Ascending aorta (tissue), 2 donors: ENCODE results near the gene CD72. TPM values are rescaled to one million over a fixed set of nuclear protein-coding genes. Genes with fewer than 3 reads are reported as not detected.
A peak's percentile ranks its signal among the peaks of the same experiment; 100 is the strongest.

Experiments used
- DNase-seq, 2 donors: peaks; one replicate each; pipeline ENCODE4 v3.0.0-alpha.2; 2019; ENCODE audit warnings: low spot score in 2 of 2
- H3K27ac ChIP-seq, 2 donors: fragments of 200-600 bp; sonication (generic); one replicate each; pipeline ENCODE4 v1.5.1; 2016 to 2017; ENCODE audit warnings: mild to moderate bottlenecking in 1 of 2
- H3K27me3 ChIP-seq: fragments of 200-600 bp; sonication (generic); one replicate; pipeline ENCODE4 v1.5.1; 2017
- H3K36me3 ChIP-seq, 2 donors: fragments of 200-600 bp; sonication (generic); one replicate each; pipeline ENCODE4 v1.5.1; 2016
- H3K4me1 ChIP-seq, 2 donors: fragments of 200-600 bp; sonication (generic); one replicate each; pipeline ENCODE4 v1.5.1; 2016 to 2017; ENCODE audit warnings: mild to moderate bottlenecking in 1 of 2
- H3K4me3 ChIP-seq, 2 donors: fragments of 200-600 bp; sonication (generic); one replicate each; pipeline ENCODE4 v1.5.1; 2016 to 2017; ENCODE audit warnings: mild to moderate bottlenecking in 1 of 2
- H3K9me3 ChIP-seq, 2 donors: fragments of 200-600 bp; sonication (generic); one replicate each; pipeline ENCODE4 v1.5.1; 2016
- CTCF ChIP-seq, 3 experiments: fragments of 200-600 bp in 2 of 3; fragments of 450-650 bp in 1 of 3; sonication (generic) in 2 of 3; IDR thresholded peaks; one replicate each; pipeline ENCODE4 v1.5.1; 2016 to 2019; ENCODE audit warnings: antibody characterized with exemption in 3 of 3, mild to moderate bottlenecking in 1 of 3, moderate library complexity in 1 of 3
- intact Hi-C: fragments of 100-400 bp; cut with DNase I; formaldehyde crosslinking; loops from one replicate; pipeline ENCODE4 v1.15.1; 2023
- total RNA-seq: library from RNA; depleted of rRNA; stranded (reverse); fragments of >200 nt; gene quantifications from one replicate; pipeline ENCODE4 v1.1.0, GENCODE V29; 2016

Gene CD72
- total RNA-seq, 1 donor from 2014 or later = not detected

GRCh38 chr9:35653611-35654010 lies 35.4 kb upstream of the CD72 start:
- H3K9me3 ChIP-seq = no peaks in the 10 kb centered on the region
- no peak overlapping the region for H3K4me3 ChIP-seq
- intact Hi-C loops = loop anchor here (10.0 kb wide), 1 partner anchor 251 kb away; the partner anchor contains the start of genes HRCT1 and SPAAR
- peak overlapping the region; percentile 15 to 59 for H3K27ac ChIP-seq
- H3K4me1 ChIP-seq = peaks cover 9 to 36% of the 10 kb centered on the region in 2 donors
- no peak for DNase-seq
- no peaks in the 10 kb centered on the region for H3K27me3 ChIP-seq
- TF ChIP-seq CTCF (IDR thresholded peaks at IDR 0.05) = no peak
- H3K36me3 ChIP-seq = no peaks in the 10 kb centered on the region

GRCh38 chr9:35652829-35653209 lies 34.6 kb upstream of the CD72 start:
- Histone ChIP-seq H3K27ac (peak overlapping the region; percentile 15 to 59), H3K27me3 (no peaks in the 10 kb centered on the region), H3K4me3 (no peak overlapping the region), H3K4me1 (peaks cover 10 to 42% of the 10 kb centered on the region in 2 donors), H3K9me3 (no peaks in the 10 kb centered on the region), H3K36me3 (no peaks in the 10 kb centered on the region)
- no peak for TF ChIP-seq CTCF (IDR thresholded peaks at IDR 0.05)
- DNase-seq = no peak
- intact Hi-C loops = loop anchor here (10.0 kb wide), 1 partner anchor 252 kb away; the partner anchor contains the start of genes HRCT1 and SPAAR

GRCh38 chr9:35651956-35652828 lies 34.0 kb upstream of the CD72 start:
- Histone ChIP-seq H3K4me3 (no peak overlapping the region), H3K27ac (peak overlapping the region; percentile 94 to 95), H3K27me3 (no peaks in the 10 kb centered on the region), H3K4me1 (peaks cover 12 to 43% of the 10 kb centered on the region in 2 donors), H3K36me3 (no peaks in the 10 kb centered on the region), H3K9me3 (no peaks in the 10 kb centered on the region)
- DNase-seq = peak in 1 of 2 donors; percentile 51
- TF ChIP-seq CTCF (IDR thresholded peaks at IDR 0.05) = no peak
- intact Hi-C loops = loop anchor here (10.0 kb wide), 1 partner anchor 253 kb away; the partner anchor contains the start of genes HRCT1 and SPAAR

- H3K36me3 ChIP-seq = no peaks in the 10 kb centered on the region
- no peak for DNase-seq
- intact Hi-C loops = loop anchor here (10.0 kb wide), 1 partner anchor 254 kb away; the partner anchor contains the start of genes HRCT1 and SPAAR
- TF ChIP-seq CTCF (IDR thresholded peaks at IDR 0.05) = no peak
- H3K27me3 ChIP-seq = no peaks in the 10 kb centered on the region
- peak within 1 kb of the TSS; percentile 94 to 95 for H3K27ac ChIP-seq
- H3K4me1 ChIP-seq = peaks cover 15 to 37% of the 10 kb centered on the region in 2 donors
- no peaks in the 10 kb centered on the region for H3K9me3 ChIP-seq
- H3K4me3 ChIP-seq = peak within 1 kb of the TSS; percentile 2 to 50
Measured at GRCh38 chr9:35650341-35651158, 32.3 kb upstream of the CD72 start, which contains the start of gene SIT1. SIT1 (minus strand) TSS chr9:35650931; CDS start chr9:35650853, 78 bp downstream.
